GM12878 (cell line): ENCODE data around the gene FOXP1.

Source experiments
- BACH1 ChIP-seq: fragments of 450-650 bp; IDR thresholded peaks from 2 replicates; pipeline ENCODE4 v1.6.1; 2017; ENCODE audit warnings: mild to moderate bottlenecking, borderline replicate concordance
- CEBPB ChIP-seq, 2 experiments: fragments of 150-350 bp in 1 of 2; IDR thresholded peaks; 2 replicates each; pipeline ENCODE4 v1.6.1; 2012 to 2014; ENCODE audit warnings: low read depth in 2 of 2, low read length in 2 of 2, borderline replicate concordance in 1 of 2, inconsistent platforms in 1 of 2
- EZH2 ChIP-seq: IDR thresholded peaks from 2 replicates; pipeline ENCODE4 v1.6.1; 2012; ENCODE audit warnings: low read depth, mild to moderate bottlenecking, control low read depth, inconsistent platforms, low read length, borderline replicate concordance; ENCODE audit not compliant: control insufficient read depth
- FOXM1 ChIP-seq: IDR thresholded peaks from 2 replicates; pipeline ENCODE4 v1.6.1; 2012; ENCODE audit warnings: low read depth, mild to moderate bottlenecking, inconsistent platforms, low read length, moderate library complexity
- PBX3 ChIP-seq: IDR thresholded peaks from 2 replicates; pipeline ENCODE4 v1.6.1; 2011; ENCODE audit warnings: mild to moderate bottlenecking, low read depth, low read length, moderate library complexity; ENCODE audit not compliant: insufficient replicate concordance
- REST ChIP-seq: IDR thresholded peaks from 2 replicates; pipeline ENCODE4 v1.6.1; 2012; ENCODE audit warnings: mild to moderate bottlenecking, low read depth, low read length
- TBL1XR1 ChIP-seq: IDR thresholded peaks from 2 replicates; pipeline ENCODE4 v1.6.1; 2012; ENCODE audit warnings: low read depth, low read length, improper control_type of control experiment
- ZNF274 ChIP-seq: IDR thresholded peaks from one replicate; pipeline ENCODE4 v1.8.0; 2011; ENCODE audit not compliant: insufficient read length, insufficient read depth
- TF ChIP-seq, protein P1 (sequence below), 3 experiments: IDR thresholded peaks in 2 of 3; conservative IDR thresholded peaks in 1 of 3; 2 replicates each; pipeline ENCODE4 v1.5.1; 2011; ENCODE audit warnings: low read depth in 3 of 3, low read length in 3 of 3, mild to moderate bottlenecking in 3 of 3, control low read depth in 2 of 3, moderate library complexity in 2 of 3, inconsistent platforms in 1 of 3, mixed read lengths in 1 of 3; ENCODE audit not compliant: control insufficient read depth in 2 of 3, insufficient read depth in 1 of 3; ENCODE audit errors: extremely low read depth in 1 of 3

DNA sequence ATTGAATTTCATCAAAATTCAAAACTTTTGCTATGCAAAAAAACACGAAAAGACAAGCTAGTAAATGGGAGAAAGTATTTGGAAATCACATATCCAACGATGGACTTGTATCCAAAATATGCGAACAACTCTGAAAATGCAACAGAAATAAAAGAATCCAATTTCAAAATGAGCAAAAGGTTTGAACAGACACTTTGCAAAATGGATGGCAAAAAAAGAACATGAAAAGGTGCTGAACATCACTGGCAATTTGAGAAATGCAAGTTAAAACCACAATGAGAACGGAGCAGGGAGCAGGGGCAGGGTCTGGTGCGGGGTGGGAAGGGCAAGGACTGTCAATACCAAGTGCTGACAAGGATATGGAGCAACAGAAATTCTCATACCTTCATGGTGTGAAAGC lies 23.1 kb upstream of the FOXP1 start:
- TF ChIP-seq TBL1XR1: no peak
- TF ChIP-seq EZH2: no peak
- TF ChIP-seq, protein P1, sequence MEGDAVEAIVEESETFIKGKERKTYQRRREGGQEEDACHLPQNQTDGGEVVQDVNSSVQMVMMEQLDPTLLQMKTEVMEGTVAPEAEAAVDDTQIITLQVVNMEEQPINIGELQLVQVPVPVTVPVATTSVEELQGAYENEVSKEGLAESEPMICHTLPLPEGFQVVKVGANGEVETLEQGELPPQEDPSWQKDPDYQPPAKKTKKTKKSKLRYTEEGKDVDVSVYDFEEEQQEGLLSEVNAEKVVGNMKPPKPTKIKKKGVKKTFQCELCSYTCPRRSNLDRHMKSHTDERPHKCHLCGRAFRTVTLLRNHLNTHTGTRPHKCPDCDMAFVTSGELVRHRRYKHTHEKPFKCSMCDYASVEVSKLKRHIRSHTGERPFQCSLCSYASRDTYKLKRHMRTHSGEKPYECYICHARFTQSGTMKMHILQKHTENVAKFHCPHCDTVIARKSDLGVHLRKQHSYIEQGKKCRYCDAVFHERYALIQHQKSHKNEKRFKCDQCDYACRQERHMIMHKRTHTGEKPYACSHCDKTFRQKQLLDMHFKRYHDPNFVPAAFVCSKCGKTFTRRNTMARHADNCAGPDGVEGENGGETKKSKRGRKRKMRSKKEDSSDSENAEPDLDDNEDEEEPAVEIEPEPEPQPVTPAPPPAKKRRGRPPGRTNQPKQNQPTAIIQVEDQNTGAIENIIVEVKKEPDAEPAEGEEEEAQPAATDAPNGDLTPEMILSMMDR (IDR thresholded peaks at IDR 0.05 in 2 of 3, conservative IDR thresholded peaks at IDR 0.05 in 1 of 3; ENCODE audit: control insufficient read depth in 2 of 3, extremely low read depth in 1 of 3, insufficient read depth in 1 of 3, low read depth in 3 of 3, low read length in 3 of 3): no peak
- TF ChIP-seq REST: no peak
- no peak for TF ChIP-seq CEBPB (IDR thresholded peaks at IDR 0.05; ENCODE audit: borderline replicate concordance in 1 of 2, low read depth in 2 of 2, low read length in 2 of 2)
- no peak for TF ChIP-seq PBX3
- no peak for TF ChIP-seq ZNF274
- TF ChIP-seq FOXM1: no peak
- no peak for TF ChIP-seq BACH1
